H4 (cell line): ENCODE measurements around the gene CD4. TPM values are rescaled to one million over a fixed set of nuclear protein-coding genes. Genes with fewer than 3 reads are reported as not detected.

Experiments
- DNase-seq: peaks from one replicate; pipeline ENCODE4 v3.0.0-alpha.2; 2015; ENCODE audit warnings: low spot score
- total RNA-seq: library from RNA; depleted of rRNA; stranded (reverse); fragments of >200 nt; shearing (Covaris generic); gene quantifications from 2 replicates; pipeline ENCODE4 v1.2.3, GENCODE V29; 2014

Gene CD4
- total RNA-seq, 1 experiment from 2014 or later: 0.12 TPM

DNA sequence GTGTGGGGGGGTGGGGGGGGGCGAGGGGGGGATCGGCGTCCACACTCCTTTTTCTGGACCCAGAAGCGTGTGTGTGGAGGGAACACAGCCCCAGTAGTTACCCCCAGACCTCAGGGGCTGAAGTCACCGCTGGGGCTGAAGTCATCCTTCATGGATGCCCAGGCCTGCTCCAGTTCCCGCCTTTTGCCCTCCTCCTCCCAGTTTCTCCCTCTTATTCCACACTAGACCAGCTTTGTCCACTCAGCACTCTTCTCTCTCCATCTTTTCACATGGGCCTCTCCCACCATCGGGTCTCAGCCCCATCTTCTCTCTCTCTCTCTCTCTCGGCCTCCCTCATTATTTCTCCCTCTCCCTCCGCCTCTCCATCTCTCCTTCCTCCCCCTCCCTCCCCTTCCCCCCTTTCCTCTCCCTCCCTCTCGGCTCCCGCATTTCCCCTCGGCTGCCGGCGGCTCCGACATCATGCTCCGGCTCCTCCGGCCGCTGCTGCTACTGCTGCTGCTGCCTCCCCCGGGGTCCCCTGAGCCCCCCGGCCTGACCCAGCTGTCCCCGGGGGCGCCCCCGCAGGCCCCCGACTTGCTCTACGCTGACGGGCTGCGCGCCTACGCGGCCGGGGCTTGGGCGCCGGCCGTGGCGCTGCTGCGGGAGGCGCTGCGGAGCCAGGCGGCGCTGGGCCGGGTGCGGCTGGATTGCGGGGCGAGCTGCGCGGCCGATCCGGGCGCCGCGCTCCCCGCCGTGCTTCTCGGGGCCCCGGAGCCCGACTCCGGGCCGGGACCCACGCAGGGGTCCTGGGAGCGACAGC lies 38.9 kb downstream of the CD4 start, which contains the start of gene P3H3:
Gene P3H3 (plus strand): TSS at position 426 of the 799 bp plus-strand sequence. CDS start 34 bp downstream, at position 460.
- DNase-seq: peak; percentile 53

DNA sequence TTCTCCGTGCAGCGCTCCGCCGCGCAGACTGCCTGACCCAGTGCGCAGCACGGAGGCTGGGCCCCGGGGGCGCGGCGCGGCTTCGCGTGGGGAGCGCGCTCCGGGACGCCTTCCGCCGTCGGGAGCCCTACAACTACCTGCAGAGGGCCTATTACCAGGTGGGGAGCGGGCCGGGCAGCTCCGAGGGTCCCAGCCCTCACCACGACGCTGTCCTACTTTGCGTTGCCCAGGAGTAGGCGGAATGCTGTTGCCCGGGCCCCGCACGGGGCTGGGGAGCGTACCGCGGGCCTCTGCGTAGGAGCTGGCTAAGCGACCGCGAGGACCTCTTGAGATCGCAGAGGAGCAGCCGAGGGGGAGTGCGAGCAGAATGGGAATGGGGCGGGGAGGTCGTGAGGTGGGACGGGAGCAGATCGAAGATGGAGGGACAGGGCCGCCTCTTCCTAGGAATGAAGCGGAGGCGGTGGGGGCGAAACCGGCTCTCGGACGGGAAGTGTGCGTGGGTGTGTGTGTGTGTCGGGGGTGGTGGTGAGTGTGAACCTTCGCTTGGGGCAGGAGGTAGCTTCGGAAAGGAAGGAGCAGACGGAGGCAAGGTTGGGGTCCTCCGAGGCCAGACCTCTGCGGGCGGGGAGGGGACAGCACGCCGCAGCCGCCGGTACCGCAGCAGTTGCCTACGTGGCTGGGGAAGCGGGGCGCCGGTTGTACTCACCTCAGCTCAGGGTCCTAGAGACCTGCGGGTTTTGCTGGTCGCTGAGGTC lies 39.6 kb downstream of the CD4 start:
- no peak for DNase-seq

DNA sequence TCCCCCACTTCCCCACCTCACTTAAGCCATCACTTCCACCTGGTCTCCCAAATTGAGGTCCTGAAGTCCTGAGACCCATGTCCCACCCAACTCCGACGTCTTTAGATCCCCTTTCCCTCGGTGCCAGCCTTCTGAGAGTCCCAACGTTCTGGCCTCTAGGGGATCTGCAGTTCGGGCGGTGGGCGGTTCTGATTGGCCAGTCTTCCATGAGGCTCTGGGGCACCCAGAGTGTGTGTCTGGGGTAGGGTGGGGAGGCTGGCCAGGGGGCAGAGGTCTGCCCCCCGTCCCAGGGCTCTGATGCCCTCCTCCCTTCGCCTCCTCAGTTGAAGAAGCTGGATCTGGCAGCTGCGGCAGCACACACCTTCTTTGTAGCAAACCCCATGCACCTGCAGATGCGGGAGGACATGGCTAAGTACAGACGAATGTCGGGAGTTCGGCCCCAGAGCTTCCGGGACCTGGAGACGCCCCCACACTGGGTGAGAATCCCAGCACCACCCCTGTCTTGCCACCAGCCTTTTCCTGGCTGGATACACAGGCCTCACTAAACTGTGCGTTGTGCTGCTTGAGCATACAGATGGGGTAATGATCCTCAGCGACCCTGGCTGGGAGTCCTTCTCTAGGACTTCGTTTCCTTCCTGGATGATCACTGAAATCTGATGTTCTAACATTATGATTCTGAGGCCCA lies 40.4 kb downstream of the CD4 start:
- no peak for DNase-seq

DNA sequence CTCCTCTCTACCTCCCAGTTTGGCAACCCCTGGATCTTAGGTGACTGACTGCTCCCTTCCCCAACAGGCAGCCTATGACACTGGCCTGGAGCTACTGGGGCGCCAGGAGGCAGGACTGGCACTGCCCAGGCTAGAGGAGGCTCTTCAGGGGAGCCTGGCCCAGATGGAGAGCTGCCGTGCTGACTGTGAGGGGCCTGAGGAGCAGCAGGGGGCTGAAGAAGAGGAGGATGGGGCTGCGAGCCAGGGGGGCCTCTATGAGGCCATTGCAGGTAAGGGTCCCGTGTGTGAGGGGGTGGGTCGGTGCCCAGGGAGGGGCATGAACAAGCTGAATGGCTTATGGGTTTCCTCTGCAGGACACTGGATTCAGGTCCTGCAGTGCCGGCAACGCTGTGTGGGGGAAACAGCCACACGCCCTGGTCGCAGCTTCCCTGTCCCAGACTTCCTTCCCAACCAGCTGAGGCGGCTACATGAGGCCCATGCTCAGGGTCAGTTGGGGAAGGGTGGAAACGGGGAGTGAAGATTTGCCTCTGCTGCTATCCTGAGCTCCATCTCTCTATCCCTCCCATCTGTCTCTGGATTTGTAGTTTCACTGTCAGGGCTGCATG lies 41.1 kb downstream of the CD4 start:
- no peak for DNase-seq

DNA sequence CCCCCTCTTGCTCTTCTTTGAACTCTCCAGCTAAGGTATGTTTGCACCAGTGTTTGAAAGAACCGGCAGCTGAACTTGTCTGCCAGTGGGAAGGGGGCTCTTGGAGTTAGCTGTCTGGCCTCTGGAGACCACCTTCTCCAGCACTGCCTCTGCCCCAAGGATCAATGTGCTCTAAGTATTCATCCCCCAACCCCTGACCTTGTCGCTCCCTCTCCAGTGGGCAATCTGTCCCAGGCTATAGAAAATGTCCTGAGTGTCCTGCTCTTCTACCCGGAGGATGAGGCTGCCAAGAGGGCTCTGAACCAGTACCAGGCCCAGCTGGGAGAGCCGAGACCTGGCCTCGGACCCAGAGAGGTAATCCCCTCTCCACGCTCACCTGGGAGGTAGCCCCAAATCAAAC lies 41.7 kb downstream of the CD4 start:
- no peak for DNase-seq

DNA sequence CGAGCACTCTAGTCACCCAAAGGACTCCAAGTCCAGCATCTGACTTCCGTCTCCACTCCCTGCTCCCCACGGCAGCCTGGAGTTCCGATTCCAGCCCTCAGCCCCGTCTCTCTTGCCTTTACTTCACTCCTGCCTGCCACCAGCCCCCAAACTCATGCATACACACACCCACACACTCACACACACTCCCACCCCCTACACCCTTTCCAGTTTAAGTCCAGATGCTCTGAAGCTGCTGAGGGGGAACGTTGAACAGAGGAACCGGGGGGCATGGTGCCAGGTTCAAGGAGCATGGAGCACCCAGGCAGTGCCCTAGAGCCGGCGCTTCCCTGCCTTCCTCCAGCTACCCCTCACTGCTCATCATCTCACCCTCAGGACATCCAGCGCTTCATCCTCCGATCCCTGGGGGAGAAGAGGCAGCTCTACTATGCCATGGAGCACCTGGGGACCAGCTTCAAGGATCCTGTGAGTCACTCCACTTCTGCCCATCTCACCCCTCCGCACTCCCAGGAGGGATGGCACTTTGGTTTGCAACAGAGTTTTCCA lies 42.2 kb downstream of the CD4 start:
- no peak for DNase-seq

DNA sequence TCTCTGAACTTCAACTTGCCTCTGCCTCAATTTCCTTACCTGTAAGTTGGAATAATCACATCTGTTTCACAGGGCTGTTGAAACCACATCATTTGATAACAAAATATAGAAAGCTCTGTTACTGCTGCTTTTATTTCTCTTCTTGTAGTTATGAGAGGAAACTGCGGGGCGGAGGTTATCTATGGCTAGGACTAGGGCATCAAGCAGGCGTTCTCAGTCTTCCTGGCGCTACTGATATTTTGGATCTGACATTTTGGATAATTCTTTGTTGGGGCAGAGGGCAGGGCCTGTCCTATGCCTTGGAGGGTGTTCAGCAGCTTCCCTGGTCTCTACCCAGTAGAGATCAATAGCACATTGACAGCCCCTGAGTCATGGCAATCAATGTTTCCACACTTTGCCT lies 42.8 kb downstream of the CD4 start:
- no peak for DNase-seq

DNA sequence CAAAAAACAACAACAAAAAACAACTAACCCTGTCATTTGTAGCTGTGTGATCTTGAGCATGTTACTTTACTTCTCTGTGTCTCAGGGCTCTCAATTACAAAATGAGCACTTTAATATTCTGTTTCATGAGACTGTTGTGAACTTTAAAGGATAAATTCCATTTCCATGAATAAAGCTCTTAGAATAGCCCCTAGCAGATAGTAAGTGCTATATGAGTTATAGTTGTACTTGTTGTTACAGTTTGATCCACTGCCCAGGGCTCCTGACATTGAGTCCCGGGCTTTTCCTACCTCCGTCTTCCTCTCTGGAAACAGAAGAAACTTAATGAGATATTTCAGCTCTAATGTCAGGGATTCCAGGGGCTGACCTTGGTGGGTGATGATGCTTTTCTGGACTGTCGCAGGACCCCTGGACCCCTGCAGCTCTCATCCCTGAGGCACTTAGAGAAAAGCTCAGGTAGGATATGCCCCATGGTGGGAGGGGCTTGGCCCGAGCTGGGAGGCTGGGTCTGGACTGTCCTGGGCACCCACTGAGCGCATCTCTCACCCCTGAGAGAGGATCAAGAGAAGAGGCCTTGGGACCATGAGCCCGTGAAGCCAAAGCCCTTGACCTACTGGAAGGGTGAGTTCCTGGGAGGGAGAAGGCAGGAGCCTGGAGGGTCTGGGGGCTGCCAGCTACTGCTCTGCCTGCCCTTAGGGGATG lies 44.0 kb downstream of the CD4 start:
- DNase-seq: no peak

DNA sequence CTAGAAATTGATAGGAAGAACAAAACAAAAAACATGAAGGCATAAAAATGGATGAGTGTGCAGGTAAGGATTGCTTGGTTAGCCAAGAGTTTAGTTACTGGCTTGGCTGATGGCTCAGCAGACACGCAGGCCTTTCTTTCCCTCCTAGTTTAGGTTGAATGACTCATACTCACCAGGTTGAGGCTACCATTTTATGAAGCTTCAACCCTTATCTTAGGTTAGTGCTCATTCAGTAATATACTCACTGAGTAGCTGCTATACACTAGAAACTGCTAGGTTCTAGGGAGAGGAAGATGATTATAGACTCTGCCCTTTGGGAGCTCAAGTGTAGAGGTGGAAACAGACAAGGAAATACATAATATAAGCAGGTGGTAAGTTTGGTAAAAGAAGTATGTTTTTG lies 44.9 kb downstream of the CD4 start:
- no peak for DNase-seq

DNA sequence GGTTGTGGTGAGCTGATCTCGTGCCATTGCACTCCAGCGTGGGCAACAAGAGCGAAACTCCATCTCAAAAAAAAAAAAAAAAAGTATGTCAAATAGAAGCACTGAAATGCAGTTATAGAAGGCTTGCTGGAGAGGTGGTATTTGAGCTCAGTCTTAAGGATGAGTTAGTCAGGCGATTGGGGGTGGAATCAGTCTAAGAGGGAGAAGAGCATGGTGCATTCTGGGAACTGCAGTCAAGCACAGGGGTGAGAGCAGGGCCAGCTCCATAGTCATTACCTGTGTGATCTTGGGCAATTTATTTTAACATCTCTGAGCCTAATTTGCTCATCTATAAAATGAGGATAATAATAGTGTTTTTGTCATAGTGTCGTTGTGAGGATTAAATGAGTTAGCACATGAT lies 45.5 kb downstream of the CD4 start:
- no peak for DNase-seq

DNA sequence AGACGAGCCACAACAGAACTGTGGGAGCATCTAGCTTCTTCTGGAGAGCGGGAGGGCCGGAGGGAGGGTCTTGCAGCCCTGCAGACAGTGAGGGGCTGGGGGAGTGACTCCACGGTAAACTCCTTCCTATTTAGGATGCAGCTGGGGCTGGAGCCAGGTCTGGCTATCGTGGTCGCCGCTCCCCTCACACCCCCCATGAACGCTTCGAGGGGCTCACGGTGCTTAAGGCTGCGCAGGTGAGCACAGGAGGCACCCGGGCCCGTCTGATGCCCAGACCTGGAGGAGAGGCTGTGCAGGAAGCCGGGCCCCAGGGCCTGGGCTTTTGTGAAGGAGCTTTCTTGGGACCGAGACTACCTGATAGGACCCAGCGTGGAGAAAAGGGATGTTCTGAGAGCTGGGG lies 47.5 kb downstream of the CD4 start:
- DNase-seq: no peak

DNA sequence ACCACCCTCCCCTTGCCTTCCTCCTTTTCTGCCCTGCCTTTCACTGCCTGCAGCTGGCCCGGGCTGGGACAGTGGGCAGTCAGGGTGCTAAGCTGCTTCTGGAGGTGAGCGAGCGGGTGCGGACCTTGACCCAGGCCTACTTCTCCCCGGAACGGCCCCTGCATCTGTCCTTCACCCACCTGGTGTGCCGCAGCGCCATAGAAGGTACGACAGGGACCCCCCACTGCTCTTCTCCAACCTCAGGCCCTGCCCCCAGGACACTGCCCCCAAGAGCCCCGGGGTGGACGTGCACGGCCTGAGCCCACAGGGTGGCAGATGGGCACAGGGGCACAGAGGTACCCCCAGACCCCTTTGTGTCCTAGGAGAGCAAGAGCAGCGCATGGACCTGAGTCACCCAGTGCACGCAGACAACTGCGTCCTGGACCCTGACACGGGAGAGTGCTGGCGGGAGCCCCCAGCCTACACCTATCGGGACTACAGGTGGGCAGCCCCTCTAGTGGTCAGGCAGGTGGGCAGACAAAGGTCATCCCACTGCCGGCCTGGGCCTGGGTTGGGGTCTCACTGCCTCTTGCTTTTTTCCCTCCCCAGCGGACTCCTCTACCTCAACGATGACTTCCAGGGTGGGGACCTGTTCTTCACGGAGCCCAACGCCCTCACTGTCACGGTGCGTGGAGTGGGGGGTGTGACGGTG lies 48.2 kb downstream of the CD4 start:
- DNase-seq: no peak

DNA sequence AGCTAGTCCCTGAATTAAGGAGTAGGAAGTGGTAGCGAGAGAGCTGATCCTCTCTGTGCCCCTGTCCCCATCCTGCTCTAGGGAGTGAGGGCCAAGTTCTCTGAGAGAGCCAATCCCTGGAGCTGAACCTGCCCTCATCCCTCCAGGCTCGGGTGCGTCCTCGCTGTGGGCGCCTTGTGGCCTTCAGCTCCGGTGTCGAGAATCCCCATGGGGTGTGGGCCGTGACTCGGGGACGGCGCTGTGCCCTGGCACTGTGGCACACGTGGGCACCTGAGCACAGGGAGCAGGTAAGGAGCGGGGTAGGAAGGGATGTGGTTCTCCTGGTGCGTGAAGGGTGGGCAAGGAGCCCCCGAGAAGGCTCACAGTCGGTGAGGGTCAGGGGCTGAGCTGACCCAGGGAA lies 49.5 kb downstream of the CD4 start:
- no peak for DNase-seq

DNA sequence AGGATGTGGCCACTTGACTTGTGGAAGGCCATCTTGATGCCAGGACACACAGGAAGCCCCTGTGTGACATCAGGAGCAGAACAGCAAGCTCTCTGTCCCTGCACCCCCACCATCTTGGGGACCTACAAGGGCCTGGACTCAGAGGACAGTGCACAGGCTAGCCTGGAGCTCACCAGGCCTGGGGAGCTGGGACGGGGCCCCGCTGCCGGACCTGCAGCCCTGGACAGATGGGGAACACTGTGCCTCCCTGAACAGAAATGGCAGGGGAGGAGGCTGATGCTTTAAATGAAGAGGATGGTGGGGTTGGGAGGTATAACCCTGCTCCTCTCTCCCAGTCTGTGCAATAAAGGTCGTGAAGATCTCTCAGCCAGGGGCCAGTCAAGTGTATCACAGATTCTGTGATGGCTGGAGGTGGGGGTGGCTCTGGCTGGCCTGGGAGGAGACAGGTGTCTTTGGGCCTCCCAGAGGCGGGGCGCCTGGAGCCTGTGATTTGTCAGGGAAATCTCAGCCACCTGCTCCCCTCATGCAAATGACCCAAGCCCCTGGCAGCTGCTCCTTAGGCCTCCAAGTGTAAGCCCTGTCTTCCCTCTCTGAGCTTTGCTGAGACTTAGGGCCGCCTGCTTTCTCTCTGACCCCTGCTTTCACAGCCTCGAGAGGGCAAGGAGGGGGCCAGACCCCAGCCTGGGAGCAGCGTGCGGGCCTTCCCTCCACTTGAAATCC lies 50.3 kb downstream of the CD4 start:
- no peak for DNase-seq

DNA sequence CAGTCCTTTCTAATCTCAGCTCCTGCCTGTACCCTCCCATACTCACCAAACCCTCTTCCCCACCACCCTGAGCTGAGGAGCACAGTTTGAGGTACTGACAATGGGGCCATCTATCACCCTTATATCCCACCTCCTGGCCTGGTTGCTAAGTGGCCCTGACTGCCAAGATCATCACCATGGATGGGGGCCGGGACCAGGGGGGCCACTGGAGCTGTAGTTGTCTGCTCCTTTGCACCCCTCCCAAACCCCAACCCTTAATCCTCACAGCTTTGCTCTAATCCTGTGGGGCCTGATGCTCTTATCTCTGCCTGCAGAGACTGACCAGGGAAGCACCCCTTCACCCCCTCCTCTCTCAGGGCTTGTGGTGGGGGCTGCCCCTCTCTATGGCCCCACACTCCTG lies 51.0 kb downstream of the CD4 start:
- DNase-seq: no peak

DNA sequence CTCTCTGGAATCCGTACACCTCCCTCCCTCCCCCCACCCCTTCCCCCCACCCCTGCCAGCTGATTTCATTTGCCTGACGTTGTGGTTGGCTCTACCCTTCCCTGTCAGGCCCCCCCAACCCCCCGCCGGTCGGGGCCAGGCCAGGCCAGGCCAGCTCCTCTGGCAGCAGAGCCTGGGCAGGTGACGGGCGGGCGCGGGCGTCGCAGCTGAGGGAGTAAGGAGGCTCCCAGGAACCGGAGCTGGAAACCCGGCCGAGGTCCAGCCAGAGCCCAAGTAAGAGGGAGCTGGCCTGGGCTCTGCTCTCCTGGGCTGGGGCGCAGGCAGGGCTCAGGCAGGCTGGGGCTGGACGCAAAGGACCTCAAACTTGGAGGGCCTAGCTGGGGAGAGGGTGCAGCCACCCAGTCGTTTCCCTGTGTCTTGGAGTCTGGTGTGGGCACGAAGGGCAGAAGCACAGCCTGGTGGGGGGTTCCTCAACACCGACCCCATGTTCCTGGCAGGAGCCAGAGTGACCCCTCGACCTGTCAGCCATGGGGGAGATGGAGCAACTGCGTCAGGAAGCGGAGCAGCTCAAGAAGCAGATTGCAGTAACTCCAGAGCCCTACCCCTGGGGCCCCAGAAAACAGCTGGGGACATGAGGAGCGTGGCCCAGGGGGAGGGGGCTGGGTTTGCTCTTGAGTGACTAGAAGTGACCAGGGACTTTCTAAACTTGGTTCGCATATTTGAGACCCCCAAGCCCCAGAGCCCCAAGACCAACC lies 51.6 kb downstream of the CD4 start, which contains the start of gene GNB3:
Gene GNB3 (plus strand): TSS at position 165 of the 755 bp plus-strand sequence. CDS start 363 bp downstream, at position 528.
- no peak for DNase-seq

DNA sequence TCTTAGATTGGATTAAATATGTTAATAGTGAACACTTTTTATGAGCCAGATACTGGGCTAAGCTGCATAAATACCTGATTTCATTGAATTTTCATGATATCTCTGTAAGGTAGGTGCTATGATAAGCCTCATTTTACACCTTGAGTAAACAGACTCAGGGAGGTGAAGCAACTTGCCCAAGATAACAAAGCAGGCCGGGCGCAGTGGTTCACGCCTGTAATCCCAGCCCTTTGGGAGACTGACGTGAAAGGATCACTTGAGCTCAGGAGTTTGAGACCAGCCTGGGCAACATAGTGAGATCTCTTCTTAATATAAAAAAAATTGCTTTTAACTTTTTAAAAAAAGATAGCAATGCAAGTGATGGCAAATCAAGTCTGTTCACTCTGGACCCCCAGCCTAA lies 52.7 kb downstream of the CD4 start:
- DNase-seq: no peak

DNA sequence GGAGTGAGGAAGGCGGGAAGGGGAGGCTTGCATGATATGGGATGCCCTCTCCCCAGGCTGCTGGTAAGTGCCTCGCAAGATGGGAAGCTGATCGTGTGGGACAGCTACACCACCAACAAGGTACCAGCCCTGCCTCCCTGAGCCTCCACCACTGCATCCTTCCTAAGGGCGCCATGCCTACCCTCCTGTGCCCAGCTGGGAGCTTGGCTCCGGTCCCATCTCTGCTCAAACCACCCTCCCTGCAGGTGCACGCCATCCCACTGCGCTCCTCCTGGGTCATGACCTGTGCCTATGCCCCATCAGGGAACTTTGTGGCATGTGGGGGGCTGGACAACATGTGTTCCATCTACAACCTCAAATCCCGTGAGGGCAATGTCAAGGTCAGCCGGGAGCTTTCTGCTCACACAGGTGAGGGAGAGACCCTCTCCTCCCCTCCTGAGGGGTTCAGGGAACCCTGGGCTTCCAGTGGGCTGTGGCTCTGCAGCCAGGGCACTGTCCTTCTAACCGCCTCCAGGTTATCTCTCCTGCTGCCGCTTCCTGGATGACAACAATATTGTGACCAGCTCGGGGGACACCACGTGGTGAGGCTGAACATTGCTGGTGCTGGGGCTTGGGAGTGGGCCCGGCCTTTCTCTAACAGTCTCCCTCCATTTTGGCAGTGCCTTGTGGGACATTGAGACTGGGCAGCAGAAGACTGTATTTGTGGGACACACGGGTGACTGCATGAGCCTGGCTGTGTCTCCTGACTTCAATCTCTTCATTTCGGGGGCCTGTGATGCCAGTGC lies 54.0 kb downstream of the CD4 start:
- no peak for DNase-seq
